H9 (cell line): Measurements from ENCODE around the gene GK2. TPM values are rescaled to one million over a fixed set of nuclear protein-coding genes. Genes with fewer than 3 reads are reported as not detected.

Experiments
- DNase-seq: peaks from one replicate; pipeline ENCODE4 v3.0.0-alpha.2; 2017
- H2AFZ ChIP-seq: one replicate; pipeline ENCODE4 v1.6.1; 2013; ENCODE audit warnings: mild to moderate bottlenecking, low read length, control low read depth, moderate library complexity
- H2AK5ac ChIP-seq: 2 replicates; pipeline ENCODE4 v1.6.1; 2013; ENCODE audit warnings: low read length, control low read depth, mixed read lengths; ENCODE audit not compliant: insufficient read length
- H2BK120ac ChIP-seq: one replicate; pipeline ENCODE4 v1.6.1; 2013; ENCODE audit warnings: low read depth, mild to moderate bottlenecking, low read length, control low read depth, inconsistent platforms; ENCODE audit not compliant: poor library complexity, severe bottlenecking
- H2BK12ac ChIP-seq: 2 replicates; pipeline ENCODE4 v1.6.1; 2013; ENCODE audit warnings: low read length, control low read depth, mixed read lengths, low read depth; ENCODE audit not compliant: insufficient read length
- H2BK15ac ChIP-seq: 2 replicates; pipeline ENCODE4 v1.6.1; 2013; ENCODE audit warnings: low read depth, low read length, control low read depth
- H2BK20ac ChIP-seq: one replicate; pipeline ENCODE4 v1.6.1; 2013; ENCODE audit warnings: low read depth, mild to moderate bottlenecking, low read length, control low read depth, inconsistent platforms; ENCODE audit not compliant: poor library complexity, severe bottlenecking
- H2BK5ac ChIP-seq: 2 replicates; pipeline ENCODE4 v1.6.1; 2013; ENCODE audit warnings: low read length, control low read depth, mixed read lengths; ENCODE audit not compliant: insufficient read length
- H3K14ac ChIP-seq: 2 replicates; pipeline ENCODE4 v1.6.1; 2013; ENCODE audit warnings: low read length, control low read depth; ENCODE audit not compliant: insufficient read depth
- H3K18ac ChIP-seq: 2 replicates; pipeline ENCODE4 v1.6.1; 2013; ENCODE audit warnings: low read depth, mild to moderate bottlenecking, mixed read lengths, low read length, control low read depth; ENCODE audit not compliant: insufficient read length
- H3K23ac ChIP-seq: 2 replicates; pipeline ENCODE4 v1.6.1; 2013; ENCODE audit warnings: low read length, control low read depth, mixed read lengths, low read depth; ENCODE audit not compliant: insufficient read length
- H3K23me2 ChIP-seq: 2 replicates; pipeline ENCODE4 v1.6.1; 2013; ENCODE audit warnings: low read depth, mild to moderate bottlenecking, mixed read lengths, low read length, control low read depth; ENCODE audit not compliant: insufficient read length, poor library complexity, severe bottlenecking
- H3K27ac ChIP-seq: 2 replicates; pipeline ENCODE4 v1.5.1; 2013; ENCODE audit warnings: low read length, control low read depth, mixed read lengths, low read depth; ENCODE audit not compliant: insufficient read length
- H3K27me3 ChIP-seq: 2 replicates; pipeline ENCODE4 v1.6.1; 2013; ENCODE audit warnings: low read length, control low read depth, inconsistent platforms; ENCODE audit not compliant: insufficient read depth
- H3K4ac ChIP-seq: 2 replicates; pipeline ENCODE4 v1.6.1; 2013; ENCODE audit warnings: low read depth, mild to moderate bottlenecking, control low read depth, inconsistent platforms, low read length, moderate library complexity
- H3K4me1 ChIP-seq: 2 replicates; pipeline ENCODE4 v1.6.1; 2013; ENCODE audit warnings: low read length, control low read depth, inconsistent platforms; ENCODE audit not compliant: insufficient read depth
- H3K4me2 ChIP-seq: 2 replicates; pipeline ENCODE4 v1.6.1; 2013; ENCODE audit warnings: low read length, control low read depth, mixed read lengths; ENCODE audit not compliant: insufficient read length, insufficient read depth
- H3K56ac ChIP-seq: 2 replicates; pipeline ENCODE4 v1.6.1; 2013; ENCODE audit warnings: low read depth, mild to moderate bottlenecking, mixed read lengths, low read length, control low read depth; ENCODE audit not compliant: insufficient read length
- H3K79me1 ChIP-seq: 2 replicates; pipeline ENCODE4 v1.6.1; 2013; ENCODE audit warnings: low read depth, mild to moderate bottlenecking, moderate library complexity, low read length, control low read depth, inconsistent platforms; ENCODE audit not compliant: insufficient read depth, poor library complexity, severe bottlenecking
- H3K79me2 ChIP-seq: 2 replicates; pipeline ENCODE4 v1.6.1; 2013; ENCODE audit warnings: low read length, control low read depth, inconsistent platforms; ENCODE audit not compliant: insufficient read depth
- H3K9ac ChIP-seq: 2 replicates; pipeline ENCODE4 v1.6.1; 2013; ENCODE audit warnings: low read length, control low read depth, mixed read lengths; ENCODE audit not compliant: insufficient read length; ENCODE audit errors: extremely low read depth
- H3K9me3 ChIP-seq: one replicate; pipeline ENCODE4 v1.6.1; 2013; ENCODE audit warnings: low read depth, low read length, inconsistent platforms; ENCODE audit not compliant: control insufficient read depth
- H3T11ph ChIP-seq: one replicate; pipeline ENCODE4 v1.6.1; 2013; ENCODE audit warnings: mild to moderate bottlenecking, low read length, control low read depth, inconsistent platforms
- H4K20me1 ChIP-seq: one replicate; pipeline ENCODE4 v1.6.1; 2013; ENCODE audit not compliant: control insufficient read depth, insufficient read length, insufficient read depth
- H4K5ac ChIP-seq: 2 replicates; pipeline ENCODE4 v1.6.1; 2013; ENCODE audit warnings: low read depth, mild to moderate bottlenecking, mixed read lengths, low read length, control low read depth; ENCODE audit not compliant: insufficient read length
- H4K8ac ChIP-seq: replicated peaks from 2 replicates; pipeline ENCODE4 v1.6.1; 2013; ENCODE audit warnings: low read length, control low read depth, mixed read lengths, low read depth; ENCODE audit not compliant: insufficient read length
- H4K91ac ChIP-seq: 2 replicates; pipeline ENCODE4 v1.6.1; 2013; ENCODE audit warnings: low read depth, mild to moderate bottlenecking, moderate library complexity, mixed read lengths, low read length, control low read depth; ENCODE audit not compliant: insufficient read length
- H3K27ac Mint-ChIP-seq, 3 experiments: 2 replicates in 2 of 3; 3 replicates in 1 of 3; pipeline ENCODE4 v1.8.0; 2020 to 2021; ENCODE audit warnings: mixed read lengths in 3 of 3, mild to moderate bottlenecking in 1 of 3, moderate library complexity in 1 of 3
- H3K27me3 Mint-ChIP-seq: 2 replicates; pipeline ENCODE4 v1.8.0; 2021; ENCODE audit warnings: low read depth, mild to moderate bottlenecking, moderate library complexity, mixed read lengths
- H3K36me3 Mint-ChIP-seq, 3 experiments: 2 replicates in 2 of 3; 3 replicates in 1 of 3; pipeline ENCODE4 v1.8.0; 2020 to 2021; ENCODE audit warnings: low read depth in 3 of 3, mixed read lengths in 3 of 3; ENCODE audit not compliant: insufficient read depth in 1 of 3
- H3K4me1 Mint-ChIP-seq, 2 experiments: 2 replicates each; pipeline ENCODE4 v1.8.0; 2020; ENCODE audit warnings: mixed read lengths in 2 of 2
- H3K4me3 Mint-ChIP-seq, 2 experiments: 2 replicates in 1 of 2; 3 replicates in 1 of 2; pipeline ENCODE4 v1.8.0; 2020 to 2021; ENCODE audit warnings: mild to moderate bottlenecking in 2 of 2, mixed read lengths in 2 of 2, moderate library complexity in 1 of 2
- H3K9me3 Mint-ChIP-seq, 2 experiments: 2 replicates in 1 of 2; 3 replicates in 1 of 2; pipeline ENCODE4 v1.8.0; 2020; ENCODE audit warnings: mild to moderate bottlenecking in 2 of 2, mixed read lengths in 2 of 2, moderate library complexity in 1 of 2
- WGBS: extraction: QIAGEN DNeasy Blood & Tissue Kit; methylation state at CpG from one replicate; pipeline ENCODE4 v1.1.7; 2013; ENCODE audit warnings: missing lambda C conversion rate, low lambda C conversion rate, mixed read lengths; ENCODE audit not compliant: insufficient read length; ENCODE audit errors: extremely low coverage; 5-methylcytosine and 5-hydroxymethylcytosine counted together
- total RNA-seq: library from RNA; stranded (reverse); gene quantifications from 2 replicates; pipeline ENCODE4 v1.2.1, GENCODE V29; 2021
- TF ChIP-seq, protein P1 (sequence below): fragments of 200-600 bp; sonication (generic); conservative IDR thresholded peaks from 3 replicates; pipeline ENCODE4 v1.8.0; 2021; ENCODE audit warnings: antibody characterized with exemption, mild to moderate bottlenecking

GK2 gene
- total RNA-seq, 1 experiment from 2014 or later: not detected

DNA sequence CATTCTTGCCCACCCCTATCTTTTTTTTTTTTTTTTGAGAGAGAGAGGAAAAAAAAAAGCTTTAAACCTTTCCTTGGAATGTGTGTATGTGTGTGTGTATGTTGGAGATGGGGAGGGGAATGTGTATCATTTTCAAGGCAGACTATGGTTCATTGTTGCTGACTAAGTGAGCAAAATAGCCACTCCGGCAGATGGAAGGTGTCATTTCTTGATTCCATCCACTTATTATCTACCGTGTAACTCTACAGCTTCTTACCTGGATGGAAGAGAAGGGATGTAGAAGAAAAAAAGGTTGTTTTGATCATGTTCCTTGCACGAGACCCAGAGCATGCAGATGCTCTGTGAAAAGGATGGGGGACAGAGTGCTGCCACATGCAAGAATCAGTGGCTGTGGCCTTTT, 5.9 kb upstream of the GK2 start:
- H4K5ac ChIP-seq: no peak overlapping the region
- H3K14ac ChIP-seq: no peak overlapping the region
- H3K9me3 ChIP-seq: no peaks in the 10 kb centered on the region
- H2BK120ac ChIP-seq: no peak overlapping the region
- no peak overlapping the region for H3K9ac ChIP-seq
- no peaks in the 10 kb centered on the region for H3K9me3 Mint-ChIP-seq
- H3K79me1 ChIP-seq: no peaks in the 10 kb centered on the region
- no peak for DNase-seq
- no peak overlapping the region for H3T11ph ChIP-seq
- no peak overlapping the region for H3K18ac ChIP-seq
- no peak overlapping the region for H2BK12ac ChIP-seq
- H3K4me3 Mint-ChIP-seq: no peak overlapping the region
- H3K79me2 ChIP-seq: no peaks in the 10 kb centered on the region
- H3K4me1 ChIP-seq: peaks cover 9% of the 10 kb centered on the region; the same call in 1 of the 2 replicates
- no peak overlapping the region for H4K8ac ChIP-seq
- H3K27me3 ChIP-seq: no peaks in the 10 kb centered on the region
- no peak overlapping the region for H3K4ac ChIP-seq
- H2BK20ac ChIP-seq: no peak overlapping the region
- no peak overlapping the region for H2AK5ac ChIP-seq
- H2AFZ ChIP-seq: no peak overlapping the region
- H3K27me3 Mint-ChIP-seq: no peaks in the 10 kb centered on the region
- H4K91ac ChIP-seq: no peak overlapping the region
- no peaks in the 10 kb centered on the region for H3K36me3 Mint-ChIP-seq
- no peaks in the 10 kb centered on the region for H4K20me1 ChIP-seq
- no peak overlapping the region for H3K23ac ChIP-seq
- H3K27ac Mint-ChIP-seq: no peak overlapping the region
- no CpG with 5 or more reads among the region's 3 CpGs for WGBS
- TF ChIP-seq, protein P1, sequence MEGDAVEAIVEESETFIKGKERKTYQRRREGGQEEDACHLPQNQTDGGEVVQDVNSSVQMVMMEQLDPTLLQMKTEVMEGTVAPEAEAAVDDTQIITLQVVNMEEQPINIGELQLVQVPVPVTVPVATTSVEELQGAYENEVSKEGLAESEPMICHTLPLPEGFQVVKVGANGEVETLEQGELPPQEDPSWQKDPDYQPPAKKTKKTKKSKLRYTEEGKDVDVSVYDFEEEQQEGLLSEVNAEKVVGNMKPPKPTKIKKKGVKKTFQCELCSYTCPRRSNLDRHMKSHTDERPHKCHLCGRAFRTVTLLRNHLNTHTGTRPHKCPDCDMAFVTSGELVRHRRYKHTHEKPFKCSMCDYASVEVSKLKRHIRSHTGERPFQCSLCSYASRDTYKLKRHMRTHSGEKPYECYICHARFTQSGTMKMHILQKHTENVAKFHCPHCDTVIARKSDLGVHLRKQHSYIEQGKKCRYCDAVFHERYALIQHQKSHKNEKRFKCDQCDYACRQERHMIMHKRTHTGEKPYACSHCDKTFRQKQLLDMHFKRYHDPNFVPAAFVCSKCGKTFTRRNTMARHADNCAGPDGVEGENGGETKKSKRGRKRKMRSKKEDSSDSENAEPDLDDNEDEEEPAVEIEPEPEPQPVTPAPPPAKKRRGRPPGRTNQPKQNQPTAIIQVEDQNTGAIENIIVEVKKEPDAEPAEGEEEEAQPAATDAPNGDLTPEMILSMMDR: no peak
- H3K56ac ChIP-seq: no peak overlapping the region
- no peak overlapping the region for H2BK15ac ChIP-seq
- H3K23me2 ChIP-seq: no peaks in the 10 kb centered on the region
- H3K4me1 Mint-ChIP-seq: peaks cover 10 to 13% of the 10 kb centered on the region in 2 experiments
- H3K27ac ChIP-seq: no peak overlapping the region
- no peak overlapping the region for H2BK5ac ChIP-seq
- no peak overlapping the region for H3K4me2 ChIP-seq
